Liver (tissue), 9 donors: ENCODE results near the gene RAB31. TPM values are rescaled to one million over a fixed set of nuclear protein-coding genes. Genes with fewer than 3 reads are reported as not detected.

Experiments used
- DNase-seq: peaks from one replicate; pipeline ENCODE4 v3.0.0-alpha.2; 2017; ENCODE audit warnings: low spot score
- H3K27ac ChIP-seq, 2 donors: one replicate each; pipeline ENCODE4 v1.7.0; 2013; ENCODE audit warnings: inconsistent platforms in 2 of 2, low read length in 2 of 2, control low read depth in 1 of 2, low read depth in 1 of 2, mild to moderate bottlenecking in 1 of 2
- H3K27me3 ChIP-seq, 4 donors: one replicate each; pipeline versions ENCODE4 v1.6.1 to v1.7.0; 2013; ENCODE audit warnings: low read length in 3 of 4, inconsistent platforms in 1 of 4, mild to moderate bottlenecking in 1 of 4, moderate library complexity in 1 of 4; ENCODE audit not compliant: control insufficient read depth in 4 of 4, insufficient read depth in 4 of 4
- H3K36me3 ChIP-seq, 4 donors: one replicate each; pipeline versions ENCODE4 v1.6.1 to v1.7.0; 2013; ENCODE audit warnings: low read length in 3 of 4, mild to moderate bottlenecking in 3 of 4, low read depth in 1 of 4, moderate library complexity in 1 of 4; ENCODE audit not compliant: control insufficient read depth in 4 of 4, insufficient read depth in 3 of 4
- H3K4me1 ChIP-seq, 4 donors: one replicate each; pipeline versions ENCODE4 v1.6.1 to v1.7.0; 2013; ENCODE audit warnings: low read length in 3 of 4, mild to moderate bottlenecking in 3 of 4, moderate library complexity in 1 of 4; ENCODE audit not compliant: control insufficient read depth in 4 of 4, insufficient read depth in 4 of 4
- H3K4me3 ChIP-seq, 3 donors: one replicate each; pipeline versions ENCODE4 v1.6.1 to v1.7.0; 2013; ENCODE audit warnings: low read length in 3 of 3, control low read depth in 1 of 3, low read depth in 1 of 3, mild to moderate bottlenecking in 1 of 3
- H3K9ac ChIP-seq, 2 donors: one replicate each; pipeline ENCODE4 v1.7.0; 2013; ENCODE audit warnings: low read length in 2 of 2, mild to moderate bottlenecking in 2 of 2, moderate library complexity in 2 of 2, control low read depth in 1 of 2, low read depth in 1 of 2
- H3K9me3 ChIP-seq, 4 donors: one replicate each; pipeline versions ENCODE4 v1.6.1 to v1.7.0; 2013; ENCODE audit warnings: low read length in 3 of 4; ENCODE audit not compliant: control insufficient read depth in 4 of 4
- ATF3 ChIP-seq: IDR thresholded peaks from 2 replicates; pipeline ENCODE4 v1.6.1; 2016; ENCODE audit warnings: antibody characterized with exemption
- FOXA1 ChIP-seq: IDR thresholded peaks from 2 replicates; pipeline ENCODE4 v1.6.1; 2016; ENCODE audit warnings: antibody characterized with exemption
- FOXA2 ChIP-seq: IDR thresholded peaks from 2 replicates; pipeline ENCODE4 v1.6.1; 2016; ENCODE audit warnings: antibody characterized with exemption
- GABPA ChIP-seq, 2 donors: IDR thresholded peaks in 1 of 2; conservative IDR thresholded peaks in 1 of 2; 2 replicates each; pipeline ENCODE4 v1.6.1; 2016; ENCODE audit warnings: antibody characterized with exemption in 2 of 2, mild to moderate bottlenecking in 1 of 2, moderate library complexity in 1 of 2
- HNF4A ChIP-seq, 2 donors: conservative IDR thresholded peaks; 2 replicates each; pipeline ENCODE4 v1.6.1; 2016; ENCODE audit warnings: antibody characterized with exemption in 2 of 2, mild to moderate bottlenecking in 2 of 2
- HNF4G ChIP-seq: IDR thresholded peaks from 2 replicates; pipeline ENCODE4 v1.6.1; 2016; ENCODE audit warnings: antibody characterized with exemption
- JUND ChIP-seq, 2 donors: IDR thresholded peaks; 2 replicates each; pipeline ENCODE4 v1.6.1; 2016; ENCODE audit warnings: antibody characterized with exemption in 2 of 2
- MAX ChIP-seq: IDR thresholded peaks from 2 replicates; pipeline ENCODE4 v1.6.1; 2016; ENCODE audit warnings: antibody characterized with exemption
- RAD21 ChIP-seq, 2 donors: IDR thresholded peaks; 2 replicates each; pipeline ENCODE4 v1.6.1; 2016; ENCODE audit warnings: antibody characterized with exemption in 2 of 2, mild to moderate bottlenecking in 2 of 2
- REST ChIP-seq: IDR thresholded peaks from 2 replicates; pipeline ENCODE4 v1.6.1; 2016; ENCODE audit warnings: antibody characterized with exemption, mild to moderate bottlenecking
- SP1 ChIP-seq: IDR thresholded peaks from 2 replicates; pipeline ENCODE4 v1.6.1; 2018; ENCODE audit warnings: antibody characterized with exemption, mild to moderate bottlenecking
- TAF1 ChIP-seq: conservative IDR thresholded peaks from 2 replicates; pipeline ENCODE4 v1.6.1; 2016; ENCODE audit warnings: antibody characterized with exemption, mild to moderate bottlenecking
- ZBTB33 ChIP-seq: IDR thresholded peaks from 2 replicates; pipeline ENCODE4 v1.6.1; 2016; ENCODE audit warnings: antibody characterized with exemption
- WGBS: extraction: QIAGEN DNeasy Blood & Tissue Kit; methylation state at CpG from one replicate; pipeline ENCODE4 v1.1.7; 2013; 5-methylcytosine and 5-hydroxymethylcytosine counted together
- polyA plus RNA-seq, 2 donors: library from polyadenylated mRNA; stranded (reverse) in 1 of 2; unstranded in 1 of 2; fragments of 200-250 nt in 1 of 2; fragments of >200 nt in 1 of 2; fragmentation: Nextera tagmentation in 1 of 2; extraction: Ambion mirVana in 1 of 2; gene quantifications; one replicate each; pipeline versions ENCODE4 v1.2.1 to v1.2.3, GENCODE V29; 2013 to 2015
- total RNA-seq, 2 donors: library from RNA; depleted of rRNA; stranded (reverse); fragments of >200 nt; gene quantifications; one replicate each; pipeline ENCODE4 v1.2.3, GENCODE V29; 2014
- donor health status: healthy.
- donor health status: healthy.
- donor health status: healthy.
- donor health status: healthy.
- donor health status: healthy.

Gene RAB31
- total and polyA plus RNA-seq, 4 donors, result 3.6 to 12.8 (median 9.7) TPM

GRCh38 chr18:9765501-9765900 lies 57.4 kb downstream of the RAB31 start:
- Histone ChIP-seq H3K27ac (no peak overlapping the region), H3K9ac (no peak overlapping the region), H3K27me3 (no peaks in the 10 kb centered on the region), H3K4me1 (peaks cover 0 to 1% (median 0%) of the 10 kb centered on the region in 4 donors), H3K4me3 (no peak overlapping the region), H3K9me3 (no peaks in the 10 kb centered on the region), H3K36me3 (no peaks in the 10 kb centered on the region)
- no peak for TF ChIP-seq RAD21 (IDR thresholded peaks at IDR 0.05)
- no peak for TF ChIP-seq MAX
- TF ChIP-seq TAF1, result no peak
- TF ChIP-seq REST, result no peak
- TF ChIP-seq SP1, result no peak
- no peak for TF ChIP-seq JUND (IDR thresholded peaks at IDR 0.05)
- TF ChIP-seq FOXA2, result no peak
- no peak for TF ChIP-seq ATF3
- no peak for DNase-seq
- 88% methylated on average over 4 of the region's 4 CpGs for WGBS

GRCh38 chr18:9766076-9766481 lies 58.0 kb downstream of the RAB31 start:
- whole genome bisulfite sequencing, result 88% methylated on average over 11 of the region's 11 CpGs
- H3K9ac ChIP-seq, result no peak overlapping the region
- H3K27ac ChIP-seq, result no peak overlapping the region

More at GRCh38 chr18:9766076-9766481, 58.0 kb downstream of the RAB31 start:
- Histone ChIP-seq H3K36me3 (no peaks in the 10 kb centered on the region), H3K4me1 (peaks cover 0 to 1% (median 0%) of the 10 kb centered on the region in 4 donors), H3K27me3 (no peaks in the 10 kb centered on the region), H3K9me3 (no peaks in the 10 kb centered on the region), H3K4me3 (no peak overlapping the region)
- no peak for DNase-seq
- TF ChIP-seq REST (no peak), ZBTB33 (no peak), HNF4A (conservative IDR thresholded peaks at IDR 0.05) (no peak), HNF4G (no peak), GABPA (IDR thresholded peaks at IDR 0.05 in 1 of 2, conservative IDR thresholded peaks at IDR 0.05 in 1 of 2) (no peak), FOXA1 (no peak), SP1 (no peak), MAX (no peak)
